Upper lobe of left lung (tissue), 4 donors: Measurements from ENCODE around the gene PRKAR1A.

ENCODE experiments used
- CTCF ChIP-seq, 6 experiments: fragments of 450-650 bp in 4 of 6; fragments of 200-600 bp in 2 of 6; sonication (generic) in 2 of 6; IDR thresholded peaks; one replicate each; pipeline ENCODE4 v1.5.1; 2016 to 2019; ENCODE audit warnings: antibody characterized with exemption in 6 of 6
- POLR2A ChIP-seq, 4 donors: fragments of 450-650 bp; IDR thresholded peaks; one replicate each; pipeline ENCODE4 v1.5.1; 2016 to 2017; ENCODE audit warnings: antibody characterized with exemption in 4 of 4, mild to moderate bottlenecking in 2 of 4

GRCh38 chr17:68501074-68501473 is 11.2 kb upstream of the PRKAR1A start:
- TF ChIP-seq CTCF (IDR thresholded peaks at IDR 0.05) (no peak), POLR2A (IDR thresholded peaks at IDR 0.05) (no peak)
